LNCaP clone FGC (cell line): ENCODE results near the gene NEDD9.

Experiments used
- DNase-seq: peaks from one replicate; pipeline ENCODE4 v3.0.0-alpha.2; 2011; ENCODE audit warnings: low read depth
- H3K4me3 ChIP-seq: 2 replicates; pipeline ENCODE4 v1.5.1; 2011; ENCODE audit warnings: mild to moderate bottlenecking, low read depth, low read length, control low read depth
- CTCF ChIP-seq: IDR thresholded peaks from 2 replicates; pipeline ENCODE4 v1.5.1; 2012; ENCODE audit warnings: mild to moderate bottlenecking; ENCODE audit not compliant: control insufficient read depth, insufficient read depth; ENCODE audit errors: extremely low read depth

Gene NEDD9

GRCh38 chr6:11215773-11216172, 16.7 kb downstream of the NEDD9 start:
- H3K4me3 ChIP-seq, result no peak overlapping the region
- TF ChIP-seq CTCF, result no peak
- DNase-seq, result no peak

GRCh38 chr6:11214901-11215300, 17.6 kb downstream of the NEDD9 start:
- no peak for DNase-seq
- H3K4me3 ChIP-seq, result no peak overlapping the region
- TF ChIP-seq CTCF, result no peak

GRCh38 chr6:11214084-11214833, 18.2 kb downstream of the NEDD9 start:
- H3K4me3 ChIP-seq, result no peak overlapping the region

GRCh38 chr6:11213422-11214021, 18.9 kb downstream of the NEDD9 start:
- H3K4me3 ChIP-seq, result no peak overlapping the region
- no peak for TF ChIP-seq CTCF
- DNase-seq, result no peak

More at GRCh38 chr6:11214084-11214833, 18.2 kb downstream of the NEDD9 start:
- no peak for DNase-seq
- no peak for TF ChIP-seq CTCF

- H3K4me3 ChIP-seq, result no peak overlapping the region
- DNase-seq, result no peak
- TF ChIP-seq CTCF, result no peak
These were observed 19.8 kb downstream of the NEDD9 start for GRCh38 chr6:11212664-11213063.

GRCh38 chr6:11211254-11211653, 21.2 kb downstream of the NEDD9 start:
- TF ChIP-seq CTCF, result no peak
- no peak for DNase-seq
- H3K4me3 ChIP-seq, result no peak overlapping the region
